HG03175 (cell line): ENCODE measurements around the gene CCDC188.

Source experiments
- ATAC-seq: cut with Tn5 transposase; IDR thresholded peaks from one replicate; pipeline ENCODE4 v1.9.1; 2021; ENCODE audit warnings: mild to moderate bottlenecking, moderate library complexity; ENCODE audit not compliant: unreplicated experiment

The CCDC188 gene

GRCh38 chr22:20123366-20124082, 27.3 kb downstream of the CCDC188 start:
- no peak for ATAC-seq

- no peak for ATAC-seq
Observed at GRCh38 chr22:20121856-20122415, 28.9 kb downstream of the CCDC188 start.

- no peak for ATAC-seq
Observed at GRCh38 chr22:20118300-20119020, 32.4 kb downstream of the CCDC188 start.

- peak; percentile 25 for ATAC-seq
Observed at GRCh38 chr22:20117633-20118299, 33.1 kb downstream of the CCDC188 start.

GRCh38 chr22:20116951-20117632, 33.8 kb downstream of the CCDC188 start, which contains the start of gene TRMT2A:
Gene TRMT2A (minus strand): TSS chr22:20117226. CDS start chr22:20116906, 320 bp downstream.
- peak; percentile 76 for ATAC-seq

- ATAC-seq, result no peak
Observed at GRCh38 chr22:20116376-20116950, 34.4 kb downstream of the CCDC188 start.

- ATAC-seq, result no peak
Observed at GRCh38 chr22:20115691-20116375, 35.0 kb downstream of the CCDC188 start, which contains the start of gene RANBP1. Gene RANBP1 (plus strand): TSS chr22:20116104. CDS start chr22:20116185, 81 bp downstream.

GRCh38 chr22:20114506-20115475, 36.1 kb downstream of the CCDC188 start:
- no peak for ATAC-seq

GRCh38 chr22:20113551-20114310, 37.1 kb downstream of the CCDC188 start:
- no peak for ATAC-seq

- no peak for ATAC-seq
Observed at GRCh38 chr22:20112623-20113511, 38.0 kb downstream of the CCDC188 start.

GRCh38 chr22:20111689-20112622, 38.9 kb downstream of the CCDC188 start:
- ATAC-seq, result no peak

GRCh38 chr22:20111045-20111688, 39.7 kb downstream of the CCDC188 start:
- ATAC-seq, result no peak

GRCh38 chr22:20110359-20110985, 40.4 kb downstream of the CCDC188 start:
- ATAC-seq, result no peak

GRCh38 chr22:20109411-20110358, 41.2 kb downstream of the CCDC188 start:
- ATAC-seq, result no peak
